Measurements from ENCODE around the gene SBF2.

Gene SBF2

DNA sequence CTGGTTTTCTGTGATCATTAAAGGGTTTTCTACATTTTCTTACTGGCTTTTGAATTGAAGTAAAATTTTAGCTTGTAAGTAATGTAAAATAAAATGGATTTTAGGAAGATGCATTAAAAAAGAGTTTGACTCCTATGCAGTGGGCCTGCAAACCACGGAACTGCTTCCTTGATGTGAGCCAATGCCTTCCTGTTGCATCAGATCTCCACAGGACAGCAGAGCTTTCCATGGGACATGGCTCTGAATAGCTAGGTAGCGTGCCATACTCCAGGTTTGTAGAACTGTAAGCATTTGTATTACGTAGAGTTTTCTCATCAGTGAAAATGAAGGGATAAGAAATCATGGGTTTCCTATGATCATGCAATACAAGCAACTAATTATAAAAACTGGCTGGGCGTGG is 496.7 kb downstream of the SBF2 start:
- TF ChIP-seq, protein P1, sequence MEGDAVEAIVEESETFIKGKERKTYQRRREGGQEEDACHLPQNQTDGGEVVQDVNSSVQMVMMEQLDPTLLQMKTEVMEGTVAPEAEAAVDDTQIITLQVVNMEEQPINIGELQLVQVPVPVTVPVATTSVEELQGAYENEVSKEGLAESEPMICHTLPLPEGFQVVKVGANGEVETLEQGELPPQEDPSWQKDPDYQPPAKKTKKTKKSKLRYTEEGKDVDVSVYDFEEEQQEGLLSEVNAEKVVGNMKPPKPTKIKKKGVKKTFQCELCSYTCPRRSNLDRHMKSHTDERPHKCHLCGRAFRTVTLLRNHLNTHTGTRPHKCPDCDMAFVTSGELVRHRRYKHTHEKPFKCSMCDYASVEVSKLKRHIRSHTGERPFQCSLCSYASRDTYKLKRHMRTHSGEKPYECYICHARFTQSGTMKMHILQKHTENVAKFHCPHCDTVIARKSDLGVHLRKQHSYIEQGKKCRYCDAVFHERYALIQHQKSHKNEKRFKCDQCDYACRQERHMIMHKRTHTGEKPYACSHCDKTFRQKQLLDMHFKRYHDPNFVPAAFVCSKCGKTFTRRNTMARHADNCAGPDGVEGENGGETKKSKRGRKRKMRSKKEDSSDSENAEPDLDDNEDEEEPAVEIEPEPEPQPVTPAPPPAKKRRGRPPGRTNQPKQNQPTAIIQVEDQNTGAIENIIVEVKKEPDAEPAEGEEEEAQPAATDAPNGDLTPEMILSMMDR (IDR thresholded peaks at IDR 0.05; ENCODE audit: borderline replicate concordance, insufficient read depth, low read depth, low read length): no peak

DNA sequence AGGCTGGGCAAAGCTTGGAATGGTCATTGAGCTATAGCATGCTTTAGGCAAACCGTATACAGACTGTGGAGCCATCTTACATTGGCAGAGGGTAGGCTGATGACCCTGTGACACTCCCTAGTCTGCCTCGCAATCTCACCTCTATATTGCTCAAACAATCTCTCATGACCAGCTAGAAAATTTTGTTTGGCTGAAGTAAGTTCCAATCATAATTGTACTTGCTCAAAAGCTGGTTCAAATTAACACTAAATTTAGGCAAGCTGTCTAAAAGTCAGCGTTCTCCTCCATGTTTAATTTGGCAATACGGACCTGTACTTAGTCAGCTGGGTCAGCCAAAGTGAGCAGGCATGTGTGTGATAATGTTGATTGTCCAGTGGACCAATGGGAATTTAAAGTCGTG is 497.2 kb downstream of the SBF2 start:
- TF ChIP-seq, protein P1 (IDR thresholded peaks at IDR 0.05; ENCODE audit: borderline replicate concordance, insufficient read depth, low read depth, low read length): no peak
- no peak overlapping the region for H3K4me3 ChIP-seq (ENCODE audit: low read depth, low read length)

More for the DNA sequence above, 496.7 kb downstream of the SBF2 start:
- no peak overlapping the region for H3K4me3 ChIP-seq (ENCODE audit: low read depth, low read length)

DNA sequence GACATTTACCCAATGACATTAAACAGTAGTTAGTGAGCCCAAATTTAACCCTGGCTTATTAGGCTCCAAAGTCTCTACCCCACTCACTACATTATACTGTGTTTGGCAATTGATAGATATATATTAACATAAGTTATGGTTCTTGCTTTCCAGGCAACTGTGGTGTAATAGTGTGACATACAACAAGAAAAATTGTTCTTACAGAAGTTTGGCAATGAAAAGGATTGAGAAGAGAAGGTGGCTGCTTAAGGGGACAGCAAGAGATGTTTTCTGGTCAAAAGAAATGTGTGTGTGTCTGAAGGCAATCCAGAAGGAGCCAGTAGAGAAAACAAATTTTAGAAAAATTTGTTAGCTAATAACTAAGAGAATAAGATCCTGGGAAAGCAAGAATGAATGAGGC is 497.8 kb downstream of the SBF2 start:
- no peak overlapping the region for H3K4me3 ChIP-seq (ENCODE audit: low read depth, low read length)
- TF ChIP-seq, protein P1 (IDR thresholded peaks at IDR 0.05; ENCODE audit: borderline replicate concordance, insufficient read depth, low read depth, low read length): no peak

DNA sequence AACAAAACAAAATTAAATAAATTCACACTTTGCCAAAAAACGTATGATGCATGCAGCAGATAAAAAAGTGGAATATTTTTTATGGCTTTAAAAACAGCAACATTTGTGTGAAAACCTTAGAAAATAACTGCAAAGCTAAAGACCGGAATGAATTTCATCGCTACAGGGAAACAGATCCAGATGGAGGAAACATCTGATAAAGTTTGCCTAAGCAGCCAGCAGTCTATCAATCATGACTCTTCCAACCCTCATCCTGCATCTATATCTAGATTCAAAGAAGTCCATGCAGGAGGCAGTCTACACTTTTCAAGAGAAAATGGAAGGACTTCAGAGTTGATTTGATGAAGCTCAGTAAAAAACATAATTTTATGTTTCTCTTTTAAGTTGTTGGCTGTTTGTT is 503.3 kb downstream of the SBF2 start:
- H3K4me3 ChIP-seq (ENCODE audit: low read depth, low read length): no peak overlapping the region
- TF ChIP-seq, protein P1 (IDR thresholded peaks at IDR 0.05; ENCODE audit: borderline replicate concordance, insufficient read depth, low read depth, low read length): no peak

DNA sequence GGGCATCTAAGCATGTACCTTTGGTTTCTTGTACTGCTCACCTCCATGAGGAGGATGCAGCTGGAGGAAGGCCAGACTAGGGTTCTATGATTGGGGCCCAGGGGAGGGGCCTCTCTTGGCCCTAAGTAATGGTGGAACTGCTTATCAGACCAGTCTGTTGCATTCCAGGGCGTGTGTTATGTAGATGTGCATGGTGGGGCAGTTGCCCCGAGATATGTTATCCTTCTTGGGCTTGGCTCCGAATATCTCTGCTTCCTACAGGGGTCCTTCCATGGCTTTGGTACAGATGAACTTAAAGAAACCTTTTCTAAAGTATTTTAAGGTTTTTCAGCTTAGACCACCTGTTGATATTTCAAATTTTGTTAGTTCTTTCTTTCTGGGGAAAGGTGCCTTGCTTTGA is 504.1 kb downstream of the SBF2 start:
- H3K4me3 ChIP-seq (ENCODE audit: low read depth, low read length): no peak overlapping the region
- TF ChIP-seq, protein P1 (IDR thresholded peaks at IDR 0.05; ENCODE audit: borderline replicate concordance, insufficient read depth, low read depth, low read length): no peak

DNA sequence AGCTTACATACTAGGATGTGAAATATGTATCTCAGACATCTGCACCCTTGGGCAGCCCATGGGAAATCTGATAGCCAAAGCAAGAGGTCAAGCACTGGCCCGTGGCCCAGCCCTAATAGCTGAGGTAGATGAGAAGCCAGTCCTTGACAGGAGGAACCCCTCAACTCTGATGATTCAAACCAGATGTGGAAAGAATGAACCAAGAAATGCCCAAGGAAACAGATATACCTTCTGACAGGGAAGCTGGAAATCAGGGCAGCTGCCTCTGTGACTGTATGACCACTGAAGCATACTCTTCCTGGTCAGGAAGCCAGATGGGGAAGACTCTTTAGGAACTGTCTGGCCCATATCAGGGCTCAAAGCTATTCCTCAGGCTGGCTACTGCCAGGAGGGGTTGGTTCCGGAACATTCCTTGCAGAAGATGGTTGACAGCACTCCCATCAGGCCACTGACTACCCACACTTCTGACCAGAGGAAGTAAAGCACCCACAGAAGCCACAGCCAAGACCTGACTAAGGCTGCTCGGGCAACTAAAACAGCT is 506.0 kb downstream of the SBF2 start:
- TF ChIP-seq, protein P1 (IDR thresholded peaks at IDR 0.05; ENCODE audit: borderline replicate concordance, insufficient read depth, low read depth, low read length): no peak
- no peak overlapping the region for H3K4me3 ChIP-seq (ENCODE audit: low read depth, low read length)

DNA sequence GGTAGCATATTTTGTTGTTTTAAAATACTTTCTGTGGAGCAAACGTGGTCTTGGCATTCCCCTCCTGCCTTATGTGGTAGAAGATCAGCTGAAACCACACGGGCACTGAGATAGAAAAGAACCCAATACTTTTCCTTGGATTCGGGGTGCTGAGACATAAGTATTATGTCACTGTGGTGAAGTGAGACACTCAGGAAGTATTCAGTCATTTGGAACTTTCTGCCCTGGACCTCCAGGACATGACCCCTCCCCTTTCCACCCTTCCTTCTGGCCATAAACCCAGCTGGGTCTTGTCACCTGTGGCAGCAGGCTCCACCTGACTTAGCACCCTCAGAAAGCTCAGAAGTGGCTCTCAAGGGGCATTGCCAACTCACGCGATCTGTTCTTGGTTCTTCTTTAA is 506.8 kb downstream of the SBF2 start:
- H3K4me3 ChIP-seq (ENCODE audit: low read depth, low read length): no peak overlapping the region
- TF ChIP-seq, protein P1 (IDR thresholded peaks at IDR 0.05; ENCODE audit: borderline replicate concordance, insufficient read depth, low read depth, low read length): no peak
